Aorta (tissue), 5 donors: Measurements from ENCODE around the gene KNCN. TPM values are rescaled to one million over a fixed set of nuclear protein-coding genes. Genes with fewer than 3 reads are reported as not detected.

Experiments
- ATAC-seq: fragments of 200-7000 bp; cut with Tn5 transposase; one replicate; pipeline ENCODE4 v1.9.1; 2022; ENCODE audit warnings: moderate library complexity; ENCODE audit not compliant: low FRiP score
- DNase-seq, 2 donors: peaks; one replicate each; pipeline ENCODE4 v3.0.0-alpha.2; 2020
- H3K27ac ChIP-seq, 2 donors: one replicate each; pipeline ENCODE4 v1.5.1; 2013; ENCODE audit warnings: low read length in 2 of 2, mild to moderate bottlenecking in 2 of 2, moderate library complexity in 2 of 2, control low read depth in 1 of 2, inconsistent platforms in 1 of 2, low read depth in 1 of 2
- H3K27me3 ChIP-seq, 2 donors: one replicate each; pipeline ENCODE4 v1.6.1; 2013; ENCODE audit warnings: control low read depth in 1 of 2, low read length in 1 of 2, mild to moderate bottlenecking in 1 of 2, moderate library complexity in 1 of 2; ENCODE audit not compliant: insufficient read depth in 2 of 2, control insufficient read depth in 1 of 2
- H3K36me3 ChIP-seq, 2 donors: one replicate each; pipeline ENCODE4 v1.6.1; 2013; ENCODE audit warnings: control low read depth in 1 of 2, low read length in 1 of 2, mild to moderate bottlenecking in 1 of 2; ENCODE audit not compliant: insufficient read depth in 2 of 2, control insufficient read depth in 1 of 2
- H3K4me1 ChIP-seq, 2 donors: one replicate each; pipeline ENCODE4 v1.6.1; 2013; ENCODE audit warnings: low read length in 2 of 2, control low read depth in 1 of 2, mild to moderate bottlenecking in 1 of 2, moderate library complexity in 1 of 2; ENCODE audit not compliant: insufficient read depth in 2 of 2, control insufficient read depth in 1 of 2
- H3K4me3 ChIP-seq, 2 donors: one replicate each; pipeline ENCODE4 v1.5.1; 2013; ENCODE audit warnings: low read length in 2 of 2, control low read depth in 1 of 2, mild to moderate bottlenecking in 1 of 2
- H3K9me3 ChIP-seq: one replicate; pipeline ENCODE4 v1.6.1; 2013; ENCODE audit warnings: mild to moderate bottlenecking, low read length; ENCODE audit not compliant: control insufficient read depth
- WGBS, 2 donors: extraction: QIAGEN DNeasy Blood & Tissue Kit; methylation state at CpG; one replicate each; pipeline ENCODE4 v1.1.7; 2013; 5-methylcytosine and 5-hydroxymethylcytosine counted together
- intact Hi-C, 2 donors: fragments of 100-400 bp; cut with DNase I; formaldehyde crosslinking; loops; one replicate each; pipeline versions ENCODE4 v1.14.2 to v1.15.0; 2022
- polyA plus RNA-seq, 2 donors: library from polyadenylated mRNA; stranded (reverse); fragments of 200-250 nt; gene quantifications; one replicate each; pipeline ENCODE4 v1.2.3, GENCODE V29; 2013
- total RNA-seq, 2 donors: library from RNA; stranded (reverse); fragmentation: NEBNext Ultra II Directional; extraction: Animal tissue kit (Norgen Biotek cat#: 25700); gene quantifications; one replicate each; pipeline ENCODE4 v1.2.1, GENCODE V29; 2021
- donor health status: healthy with polysubstance abuse.
- donor health status: Bipolar disorder and iron deficiency.
- donor health status: DM: no; HTN: no; CAD: no.
- donor health status: DM: no; HTN: no; CAD: no.
- donor health status: DM: yes; HTN: yes; CAD: no.

KNCN gene
- total and polyA plus RNA-seq, 4 donors, result 0.15 TPM; not detected in 3

DNA sequence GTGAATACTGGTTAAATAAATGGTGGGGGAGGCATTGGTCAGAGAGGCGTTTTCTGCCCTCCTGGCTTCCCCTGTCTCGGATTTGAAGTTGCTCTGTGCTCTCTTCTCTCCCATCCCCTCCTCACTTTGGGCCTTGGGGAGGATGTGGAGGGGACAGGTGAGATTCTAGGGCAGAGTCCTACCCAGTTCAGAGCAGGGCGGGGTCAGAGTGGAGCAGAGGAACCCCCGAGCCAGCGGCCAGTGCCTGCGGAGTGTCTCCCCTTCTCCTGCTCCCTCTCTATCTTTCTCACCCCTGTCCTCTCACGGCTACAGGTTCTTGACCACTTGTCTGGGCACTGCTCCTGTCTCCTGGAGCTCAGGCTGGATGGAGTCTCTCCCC, 8.1 kb downstream of the KNCN start:
- 67 to 70% methylated on average over 7 of the region's 7 CpGs for WGBS, 2 donors
- Histone ChIP-seq H3K4me3 (no peak overlapping the region), H3K36me3 (no peaks in the 10 kb centered on the region), H3K9me3 (no peaks in the 10 kb centered on the region), H3K27ac (no peak overlapping the region), H3K27me3 (no peaks in the 10 kb centered on the region), H3K4me1 (no peaks in the 10 kb centered on the region)
- intact Hi-C loops, result no loop called here
- ATAC-seq (no peak), DNase-seq (no peak)

DNA sequence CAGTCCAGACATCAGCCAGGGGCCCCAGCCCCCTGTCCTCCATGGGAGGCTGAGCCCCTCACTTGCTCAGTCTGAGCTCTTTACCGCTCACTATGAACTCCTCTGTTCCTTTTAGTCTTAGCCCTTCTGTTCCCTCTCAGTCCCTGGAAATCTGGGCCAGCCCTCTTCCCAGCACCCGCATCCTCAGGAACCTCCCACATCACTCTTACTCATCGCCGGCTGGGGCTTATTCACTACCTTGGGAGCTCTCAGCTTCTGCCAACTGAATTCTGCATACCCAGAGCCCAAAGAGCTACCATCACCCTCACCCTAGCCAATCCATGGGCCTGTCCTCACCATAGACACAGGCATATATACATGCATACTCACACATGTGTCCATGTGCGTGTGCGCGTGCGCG, 11.5 kb downstream of the KNCN start:
- intact Hi-C loops, result no loop called here

DNA sequence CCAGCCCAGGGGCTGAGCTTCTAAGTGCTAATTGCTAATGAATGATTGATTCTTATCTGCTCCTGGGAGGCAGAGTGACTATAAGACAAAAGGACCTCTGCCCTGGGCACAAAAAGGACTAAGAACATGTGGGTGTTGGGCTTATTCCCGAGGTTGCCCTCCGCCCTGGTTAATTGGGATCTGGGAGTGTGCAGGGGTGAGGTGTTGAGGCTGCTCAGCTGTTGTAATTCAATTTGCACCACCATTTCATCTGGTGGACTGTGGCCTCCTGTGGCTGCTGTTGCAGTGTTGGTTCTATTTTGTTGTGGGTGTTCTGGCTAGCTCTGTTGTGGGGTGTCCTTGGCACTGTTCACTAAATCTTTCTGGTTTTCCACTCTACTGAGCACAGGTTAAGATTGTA, 13.3 kb downstream of the KNCN start:
- Histone ChIP-seq H3K4me3 (no peak overlapping the region), H3K9me3 (no peaks in the 10 kb centered on the region), H3K4me1 (no peaks in the 10 kb centered on the region), H3K27me3 (no peaks in the 10 kb centered on the region), H3K36me3 (no peaks in the 10 kb centered on the region), H3K27ac (no peak overlapping the region)
- no peak for DNase-seq
- WGBS, 2 donors, result 81 to 92% methylated on average over 2 of the region's 2 CpGs
- ATAC-seq, result no peak
- intact Hi-C loops, result no loop called here

More for the DNA sequence above, 11.5 kb downstream of the KNCN start:
- Histone ChIP-seq H3K9me3 (no peaks in the 10 kb centered on the region), H3K36me3 (no peaks in the 10 kb centered on the region), H3K4me1 (no peaks in the 10 kb centered on the region), H3K4me3 (no peak overlapping the region), H3K27me3 (no peaks in the 10 kb centered on the region), H3K27ac (no peak overlapping the region)
- ATAC-seq (no peak), DNase-seq (no peak)
- WGBS, 2 donors, result 64 to 78% methylated on average over 9 of the region's 9 CpGs

DNA sequence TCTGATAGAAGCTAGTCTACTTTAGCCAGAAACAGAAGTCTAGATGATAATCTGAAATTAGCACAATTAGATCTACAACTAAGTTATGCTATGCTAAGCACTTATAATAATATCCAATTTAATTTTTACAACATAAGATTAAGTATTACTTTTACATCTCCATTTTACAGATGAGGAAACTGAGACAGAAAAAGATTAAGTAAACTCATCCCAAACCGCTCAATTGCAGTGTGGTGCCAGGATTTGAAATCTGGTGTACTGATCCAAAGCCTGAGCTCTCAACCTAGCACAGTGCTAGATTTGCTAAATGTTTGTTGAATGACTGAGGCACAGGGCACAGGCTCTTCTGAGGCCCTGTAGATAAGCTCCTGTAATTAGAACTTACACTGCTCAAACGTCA, 13.8 kb downstream of the KNCN start:
- H3K36me3 ChIP-seq, result no peaks in the 10 kb centered on the region
- intact Hi-C loops, result no loop called here
- 83 to 91% methylated on average over 2 of the region's 2 CpGs for WGBS, 2 donors

DNA sequence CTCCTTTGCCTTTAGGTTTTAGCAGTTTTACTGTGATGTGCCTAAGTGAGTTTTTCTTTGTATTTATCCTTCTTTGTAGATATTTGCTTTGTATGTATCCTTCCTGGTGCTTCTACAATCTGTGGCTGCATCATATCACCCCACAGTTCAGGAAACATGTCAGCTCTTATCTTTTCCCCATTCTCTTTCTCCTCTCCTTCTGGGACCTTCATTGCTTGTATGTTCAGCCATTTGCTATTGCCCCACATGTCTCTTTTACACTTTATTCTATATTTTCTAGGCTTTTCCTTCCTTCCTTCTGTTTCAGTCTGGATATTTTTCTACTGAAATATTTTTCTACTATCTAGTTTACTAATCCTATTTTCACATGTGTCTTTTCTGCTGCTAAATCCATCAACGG, 14.9 kb downstream of the KNCN start:
- H3K4me1 ChIP-seq, result no peaks in the 10 kb centered on the region
- no peaks in the 10 kb centered on the region for H3K36me3 ChIP-seq
- WGBS, 2 donors, result 92 to 96% methylated on average over 1 of the region's 1 CpG
- H3K27me3 ChIP-seq, result no peaks in the 10 kb centered on the region
- intact Hi-C loops, result no loop called here
- H3K27ac ChIP-seq, result no peak overlapping the region
- DNase-seq, result no peak
- ATAC-seq, result no peak
- no peaks in the 10 kb centered on the region for H3K9me3 ChIP-seq
- H3K4me3 ChIP-seq, result no peak overlapping the region

More for the DNA sequence above, 13.8 kb downstream of the KNCN start:
- ATAC-seq (no peak), DNase-seq (no peak)
- Histone ChIP-seq H3K27ac (no peak overlapping the region), H3K4me3 (no peak overlapping the region), H3K9me3 (no peaks in the 10 kb centered on the region), H3K4me1 (no peaks in the 10 kb centered on the region), H3K27me3 (no peaks in the 10 kb centered on the region)

DNA sequence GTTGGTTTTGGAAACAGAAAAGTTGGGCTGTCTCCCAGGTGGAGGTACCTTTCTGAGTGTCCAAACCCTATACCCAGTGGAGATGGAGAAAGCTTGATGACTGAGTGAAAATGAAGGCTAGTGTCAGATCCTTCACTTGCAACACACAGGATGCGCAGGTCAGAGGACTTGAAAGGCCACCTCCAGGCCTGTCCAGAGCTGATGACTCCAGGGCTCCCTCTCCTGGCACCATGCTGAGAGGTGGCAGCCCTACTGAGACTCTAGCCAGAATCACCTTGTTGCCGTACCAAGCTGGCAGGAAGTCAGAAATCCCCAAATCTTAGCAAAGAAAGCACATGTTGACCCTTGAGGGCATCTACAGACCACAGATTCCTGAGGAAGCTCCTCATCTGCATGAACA, 16.4 kb downstream of the KNCN start:
- Histone ChIP-seq H3K27me3 (no peaks in the 10 kb centered on the region), H3K4me1 (no peaks in the 10 kb centered on the region), H3K36me3 (no peaks in the 10 kb centered on the region), H3K9me3 (no peaks in the 10 kb centered on the region), H3K27ac (no peak overlapping the region), H3K4me3 (no peak overlapping the region)
- DNase-seq (no peak), ATAC-seq (no peak)
- intact Hi-C loops, result no loop called here
- 65 to 77% methylated on average over 2 of the region's 2 CpGs for WGBS, 2 donors

DNA sequence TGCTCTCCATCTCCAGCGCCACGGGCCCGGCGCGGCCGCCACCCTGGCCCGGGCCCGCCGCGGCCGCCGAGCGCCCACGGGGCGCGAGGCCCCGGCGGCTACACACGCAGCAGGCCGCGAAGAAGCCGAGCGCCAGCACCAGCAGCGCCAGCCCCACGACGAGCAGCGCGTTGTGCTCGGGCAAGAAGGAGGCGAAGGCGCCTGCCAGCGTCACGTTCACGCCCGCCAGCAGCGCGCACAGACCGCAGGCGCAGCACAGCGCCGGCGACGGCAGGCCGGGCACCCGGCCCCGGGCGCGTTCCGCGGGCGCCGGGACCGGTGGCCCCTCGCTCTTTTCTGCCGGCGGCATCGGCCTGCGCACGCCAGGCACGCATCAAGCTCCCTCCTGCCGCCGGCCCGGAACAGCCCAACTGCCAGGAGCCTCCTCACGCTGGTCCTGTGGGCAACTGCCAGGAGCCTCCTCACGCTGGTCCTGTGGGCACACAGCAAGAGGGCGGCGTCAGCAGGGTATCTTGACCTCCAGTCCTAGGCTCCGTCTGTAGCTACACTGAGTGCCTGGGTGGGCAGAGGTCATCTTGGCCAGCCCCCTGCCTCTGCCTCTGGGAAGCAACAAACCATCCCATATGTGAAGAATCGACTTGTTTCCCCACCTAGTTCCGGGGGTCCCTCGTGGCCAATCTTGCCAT, 18.1 kb downstream of the KNCN start:
- H3K27me3 ChIP-seq, result no peaks in the 10 kb centered on the region
- H3K27ac ChIP-seq, result peak overlapping the region in 1 of 2 donors; percentile 70
- H3K36me3 ChIP-seq, result no peaks in the 10 kb centered on the region
- DNase-seq, result peak; percentile 66 to 85
- intact Hi-C loops, result loop anchor here (2.0 to 5.0 kb wide), 2 partner anchors 189 to 191 kb away; no protein-coding TSS in a partner anchor
- peak; percentile 41 for ATAC-seq
- WGBS, 2 donors, result 4 to 6% methylated on average over 43 to 71 of the region's 71 CpGs
- H3K4me3 ChIP-seq, result peak overlapping the region; percentile 31 to 53
- H3K4me1 ChIP-seq, result no peaks in the 10 kb centered on the region
- H3K9me3 ChIP-seq, result no peaks in the 10 kb centered on the region

DNA sequence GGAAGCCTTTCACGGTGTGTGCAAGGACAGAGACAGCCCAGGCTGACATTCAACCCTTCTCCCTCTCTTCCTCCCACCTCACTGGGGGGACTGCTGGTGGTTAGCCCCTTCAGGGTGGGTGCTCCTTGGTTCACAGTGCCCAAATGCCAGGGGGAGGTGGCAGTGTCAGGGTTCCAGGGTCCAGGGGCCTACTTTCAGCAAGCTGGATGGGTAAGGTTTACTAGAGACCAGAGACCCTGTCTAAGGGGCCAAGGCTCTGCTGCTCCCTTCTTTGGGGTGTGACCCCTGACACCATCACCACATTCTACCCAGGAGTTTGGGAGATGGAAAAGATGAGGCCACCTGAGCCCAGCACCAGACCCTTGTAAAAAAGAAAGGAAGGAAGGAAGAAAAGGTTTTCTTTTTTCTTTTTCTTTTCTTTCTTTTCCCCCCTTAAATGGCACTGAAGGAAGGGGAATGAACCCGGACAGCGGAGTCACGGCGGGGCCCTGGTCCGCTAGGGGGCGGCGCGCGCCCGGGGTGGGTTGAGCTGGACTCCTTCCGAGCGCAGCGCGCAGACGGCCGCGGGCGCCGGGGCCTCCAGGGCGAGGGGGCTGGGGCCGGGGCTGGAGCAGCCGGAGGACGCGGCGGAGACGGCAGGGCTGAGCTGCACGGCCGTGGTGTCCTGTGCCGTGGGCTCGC, 18.8 kb downstream of the KNCN start:
- intact Hi-C loops, result loop anchor here (2.0 to 5.0 kb wide), 2 partner anchors 190 to 192 kb away; no protein-coding TSS in a partner anchor
- no peaks in the 10 kb centered on the region for H3K4me1 ChIP-seq
- no peaks in the 10 kb centered on the region for H3K27me3 ChIP-seq
- H3K4me3 ChIP-seq, result peak overlapping the region; percentile 31 to 53
- peak; percentile 87 for ATAC-seq
- H3K27ac ChIP-seq, result no peak overlapping the region
- WGBS, 2 donors, result 4 to 5% methylated on average over 18 to 31 of the region's 31 CpGs
- no peaks in the 10 kb centered on the region for H3K9me3 ChIP-seq
- H3K36me3 ChIP-seq, result no peaks in the 10 kb centered on the region
- DNase-seq, result peak; percentile 78 to 93

DNA sequence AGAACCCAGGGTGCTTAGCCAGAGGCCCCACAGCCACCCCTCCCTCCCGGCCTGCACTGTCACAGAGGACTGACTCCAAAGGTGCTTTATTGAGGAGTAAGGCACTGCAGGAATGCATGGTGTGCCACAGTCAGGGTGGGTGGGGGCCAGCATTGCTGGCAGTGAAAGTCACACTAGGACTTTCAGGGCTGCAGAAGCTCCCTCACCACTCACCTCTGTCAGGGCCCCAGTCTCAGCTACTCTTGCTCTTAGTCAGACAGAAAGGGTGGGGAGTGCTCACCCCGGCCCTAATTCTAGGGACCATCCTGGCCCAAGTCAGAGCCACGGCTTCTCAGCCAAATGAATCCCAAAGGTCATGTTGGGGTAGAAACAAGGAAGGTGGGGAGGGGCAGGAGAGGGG, 19.4 kb downstream of the KNCN start:
- Histone ChIP-seq H3K36me3 (no peaks in the 10 kb centered on the region), H3K4me3 (no peak overlapping the region), H3K4me1 (no peaks in the 10 kb centered on the region), H3K9me3 (no peaks in the 10 kb centered on the region), H3K27ac (no peak overlapping the region), H3K27me3 (no peaks in the 10 kb centered on the region)
- DNase-seq (no peak), ATAC-seq (no peak)
- WGBS, 2 donors, result 63 to 81% methylated on average over 3 of the region's 3 CpGs
- intact Hi-C loops, result loop anchor here (2.0 to 5.0 kb wide), 2 partner anchors 190 to 193 kb away; no protein-coding TSS in a partner anchor
